ENCODE data around the gene PHKB.

GRCh38 chr16:47490471-47490870 lies 29.3 kb downstream of the PHKB start:
- TF ChIP-seq REST (IDR thresholded peaks at IDR 0.05; ENCODE audit: low read depth) (no peak), FOXM1 (IDR thresholded peaks at IDR 0.05; ENCODE audit: borderline replicate concordance, low read depth) (no peak), YY1 (IDR thresholded peaks at IDR 0.05; ENCODE audit: low read depth) (no peak), TEAD4 (IDR thresholded peaks at IDR 0.05) (no peak), EP300 (IDR thresholded peaks at IDR 0.05; ENCODE audit: borderline replicate concordance) (no peak), TCF12 (IDR thresholded peaks at IDR 0.05; ENCODE audit: low read depth) (no peak), NFIC (IDR thresholded peaks at IDR 0.05) (no peak), EGR1 (IDR thresholded peaks at IDR 0.05) (no peak)
